AG04450 (cell line): Measurements from ENCODE around the gene EGLN2. TPM values are rescaled to one million over a fixed set of nuclear protein-coding genes. Genes with fewer than 3 reads are reported as not detected.

Source experiments
- CTCF ChIA-PET: fragments of 300-600, 350-600 bp; formaldehyde crosslinking; extraction: SDS; loops from one replicate; lab custom pipeline; 2022; ENCODE audit warnings: antibody characterized with exemption, inconsistent platforms; lab: Charles Lee
- POLR2A ChIA-PET: fragments of 350-600 bp; formaldehyde crosslinking; extraction: SDS; loops from one replicate; lab custom pipeline; 2021; ENCODE audit warnings: antibody characterized with exemption, inconsistent platforms; lab: Yijun Ruan, JAX
- DNase-seq: peaks from one replicate; pipeline ENCODE4 v3.0.0-alpha.2; 2011; ENCODE audit warnings: low read depth, low spot score
- H3K27ac ChIP-seq: one replicate; pipeline ENCODE4 v1.5.1; 2012; ENCODE audit warnings: low read depth, low read length, control low read depth
- H3K27me3 ChIP-seq: one replicate; pipeline ENCODE4 v1.6.0; 2012; ENCODE audit warnings: low read length; ENCODE audit not compliant: control insufficient read depth, insufficient read depth
- H3K4me3 ChIP-seq: 2 replicates; pipeline ENCODE4 v1.5.1; 2011; ENCODE audit warnings: mild to moderate bottlenecking, low read depth, low read length, control low read depth
- H3K9me3 ChIP-seq: 2 replicates; pipeline ENCODE4 v1.5.1; 2012; ENCODE audit warnings: low read length; ENCODE audit not compliant: control insufficient read depth, insufficient read depth
- CTCF ChIP-seq: IDR thresholded peaks from 2 replicates; pipeline ENCODE4 v1.5.1; 2011; ENCODE audit warnings: low read depth, low read length, control low read depth, inconsistent platforms
- polyA minus RNA-seq: library from RNA; depleted of rRNA, polyadenylated mRNA; stranded (reverse); fragments of >200 nt; gene quantifications from 2 replicates; pipeline ENCODE4 v1.2.3, GENCODE V29; 2011; rRNA and poly(A)+ RNA removed
- polyA plus RNA-seq: library from polyadenylated mRNA; depleted of rRNA; stranded (reverse); fragments of >200 nt; gene quantifications from 2 replicates; pipeline ENCODE4 v1.2.3, GENCODE V29; 2011; rRNA removed

EGLN2 gene
- polyA plus RNA-seq (28.2 and 40.6 TPM in 2 replicates), polyA minus RNA-seq (35.8 and 54.2 TPM in 2 replicates)

- Histone ChIP-seq H3K27me3 (no peaks in the 10 kb centered on the region), H3K9me3 (no peaks in the 10 kb centered on the region; the same call in 1 of the 2 replicates), H3K27ac (peak within 1 kb of the TSS; percentile 81), H3K4me3 (peak within 1 kb of the TSS; percentile 82)
- no peak for TF ChIP-seq CTCF
- CTCF ChIA-PET = interaction anchor here (1.0 to 1.5 kb wide), 4 partner anchors 11 to 136 kb away, joined by 3 to 20 read pairs (median 6); partner anchors contain the start of gene RAB4B
- peak; percentile 99 for DNase-seq
- POLR2A ChIA-PET = interaction anchor here (0.6 to 2.6 kb wide), 10 partner anchors 8 to 153 kb away, joined by 3 to 20 read pairs (median 4); partner anchors contain the start of genes ACTMAP and RAB4B
Observed at GRCh38 chr19:40798683-40799557, at the start of gene EGLN2. TSS of gene EGLN2 (plus strand) at chr19:40799191. CDS start at chr19:40800573, 1,382 bp downstream.

- H3K27me3 ChIP-seq = no peaks in the 10 kb centered on the region
- CTCF ChIA-PET = interaction anchor here (0.8 to 1.7 kb wide), 2 partner anchors 87 to 115 kb away, joined by 3 to 7 read pairs; no protein-coding TSS in a partner anchor
- no peak for TF ChIP-seq CTCF
- H3K4me3 ChIP-seq = peak within 1 kb of the TSS; percentile 94
- H3K9me3 ChIP-seq = no peaks in the 10 kb centered on the region
- H3K27ac ChIP-seq = peak within 1 kb of the TSS; percentile 96
- POLR2A ChIA-PET = interaction anchor here (0.6 to 1.8 kb wide), 10 partner anchors 9 to 105 kb away, joined by 3 to 28 read pairs (median 8); partner anchors contain the start of genes COQ8B, EGLN2, ITPKC and NUMBL
- DNase-seq = peak; percentile 100
Observed at GRCh38 chr19:40750058-40750873, 48.7 kb upstream of the EGLN2 start, which contains the start of gene ACTMAP. TSS of gene ACTMAP (minus strand) at chr19:40750477. CDS start at chr19:40749803, 674 bp downstream.

- ChIA-PET POLR2A (interaction anchor here (0.6 to 1.8 kb wide), 10 partner anchors 9 to 105 kb away, joined by 3 to 28 read pairs (median 8); partner anchors contain the start of genes COQ8B, EGLN2, ITPKC and NUMBL), CTCF (interaction anchor here (1.7 kb wide), 1 partner anchor 88 kb away, joined by 7 read pairs; no protein-coding TSS in a partner anchor)
- no peak for TF ChIP-seq CTCF
- H3K27ac ChIP-seq = peak within 1 kb of the TSS; percentile 96
- no peaks in the 10 kb centered on the region for H3K9me3 ChIP-seq
- peak within 1 kb of the TSS; percentile 94 for H3K4me3 ChIP-seq
- H3K27me3 ChIP-seq = no peaks in the 10 kb centered on the region
- DNase-seq = peak; percentile 94
Observed at GRCh38 chr19:40750874-40751537, 48.0 kb upstream of the EGLN2 start, which contains the start of gene SNRPA. TSS of gene SNRPA (plus strand) at chr19:40751203. CDS start at chr19:40751409, 206 bp downstream.

GRCh38 chr19:40752257-40752781 is 46.7 kb upstream of the EGLN2 start:
- no peaks in the 10 kb centered on the region for H3K27me3 ChIP-seq
- H3K4me3 ChIP-seq = peak overlapping the region; percentile 94
- no peak overlapping the region for H3K27ac ChIP-seq
- no peaks in the 10 kb centered on the region for H3K9me3 ChIP-seq
- ChIA-PET POLR2A (interaction anchor here (0.6 to 0.7 kb wide), 2 partner anchors 26 to 61 kb away, joined by 3 read pairs; partner anchors contain the start of gene RAB4B), CTCF (interaction anchor here (1.2 kb wide), 1 partner anchor 89 kb away, joined by 3 read pairs; no protein-coding TSS in a partner anchor)
- TF ChIP-seq CTCF = no peak
- DNase-seq = no peak
